NCI-H146 (cell line): ENCODE measurements around the gene LSS.
"Not testable (repeated sequence)": the region's sequence is repeated elsewhere in the genome, so short reads cannot be mapped to it uniquely, and the experiment has no call there.

ENCODE experiments used
- DNase-seq: peaks from one replicate; lab custom pipeline; 2025; lab: John Stamatoyannopoulos, UW

LSS gene

GRCh38 chr21:46152927-46153246, 75.7 kb downstream of the LSS start:
- no peak for DNase-seq

GRCh38 chr21:46151989-46152926, 76.3 kb downstream of the LSS start:
- DNase-seq = no peak

- DNase-seq = no peak
Measured at GRCh38 chr21:46151261-46151988, 77.1 kb downstream of the LSS start.

DNA sequence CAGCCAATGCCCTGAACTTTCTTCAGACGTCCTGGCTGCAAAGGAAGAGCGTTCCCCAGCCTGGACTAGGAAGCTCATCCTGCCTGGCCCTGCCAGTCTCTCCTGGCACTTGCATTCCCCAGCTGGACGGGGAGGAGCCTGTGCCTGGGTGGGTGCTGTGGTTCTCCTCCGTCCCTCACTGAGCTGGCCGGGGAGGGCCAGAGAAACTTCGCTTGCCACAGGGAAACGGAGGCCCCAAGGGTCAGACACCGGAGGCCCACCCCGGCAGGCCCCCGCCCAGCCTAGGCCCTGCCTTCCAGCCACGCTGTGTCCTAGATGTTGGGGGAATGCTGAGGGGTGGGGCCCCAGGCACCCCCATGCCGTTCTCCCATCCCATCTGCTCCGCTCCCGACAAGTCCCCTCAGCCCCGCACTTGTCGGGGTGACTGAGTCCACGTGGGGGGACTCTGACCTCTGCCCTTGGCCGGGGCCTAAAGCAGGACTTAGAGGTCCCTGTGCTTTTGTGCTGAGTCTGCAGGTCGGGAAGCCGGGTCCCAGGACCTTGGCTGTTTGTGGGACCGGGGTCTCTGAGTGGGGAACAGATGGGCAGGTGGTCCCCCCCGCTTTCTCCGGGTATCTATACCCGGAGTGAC, 78.0 kb downstream of the LSS start:
- DNase-seq = no peak

DNA sequence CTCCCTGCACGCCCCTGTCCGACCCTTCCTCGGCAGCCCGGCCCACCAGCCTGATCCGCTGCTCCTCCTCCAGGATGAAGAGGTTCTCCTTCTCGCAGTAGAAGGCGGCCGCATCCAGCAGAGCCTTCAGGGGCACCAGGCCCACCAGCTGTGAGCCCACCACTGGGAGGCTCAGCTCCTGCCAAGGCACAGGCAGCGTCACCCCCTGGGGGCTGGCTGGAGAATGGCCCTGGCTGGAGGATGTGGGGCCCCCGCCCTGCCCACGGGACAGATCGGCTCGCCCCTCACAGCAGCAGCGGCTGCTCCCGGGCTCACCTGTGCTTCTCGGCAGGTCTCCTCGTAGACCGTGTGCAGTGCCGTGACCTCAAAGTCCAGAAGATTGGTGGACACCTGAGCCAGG, 78.5 kb downstream of the LSS start:
- no peak for DNase-seq

GRCh38 chr21:46149205-46149901, 79.2 kb downstream of the LSS start:
- DNase-seq = no peak

DNA sequence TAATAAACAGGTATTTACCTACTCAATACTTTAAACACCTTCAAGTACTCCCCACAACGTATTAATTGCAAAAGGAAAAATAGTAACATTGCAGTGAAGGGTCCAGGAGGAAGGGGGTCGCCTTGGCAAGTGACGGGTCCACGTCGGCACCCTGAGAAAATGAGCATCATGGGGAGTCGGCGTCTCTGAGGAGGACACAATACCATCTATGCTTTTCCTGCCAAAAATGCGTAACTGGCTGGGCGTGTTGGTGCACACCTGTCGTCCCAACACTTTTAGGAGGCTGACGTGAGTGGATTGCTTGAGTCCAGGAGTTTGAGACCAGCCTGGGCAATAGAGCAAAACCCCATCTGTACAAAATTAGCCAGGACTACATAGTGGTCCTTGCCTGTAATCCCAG, 80.5 kb downstream of the LSS start:
- DNase-seq = no peak

DNA sequence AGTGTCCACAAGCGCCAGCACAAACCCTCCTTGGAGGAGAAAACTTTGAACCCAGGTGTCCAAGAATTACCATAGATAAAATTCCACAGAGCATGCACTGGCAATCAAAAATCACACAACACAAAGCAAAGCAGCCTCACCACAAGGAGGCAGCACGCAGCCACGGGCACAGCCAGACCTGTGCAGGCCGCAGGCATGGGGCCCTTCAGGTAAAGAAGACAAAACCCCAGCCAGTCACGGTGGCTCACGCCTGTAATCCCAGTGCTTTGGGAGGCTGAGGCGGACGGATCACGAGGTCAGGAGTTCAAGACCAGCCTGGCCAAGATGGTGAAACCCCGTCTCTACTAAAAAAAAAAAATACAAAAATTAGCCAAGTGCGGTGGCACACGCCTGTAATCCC, 81.1 kb downstream of the LSS start:
- DNase-seq = peak; percentile 52

DNA sequence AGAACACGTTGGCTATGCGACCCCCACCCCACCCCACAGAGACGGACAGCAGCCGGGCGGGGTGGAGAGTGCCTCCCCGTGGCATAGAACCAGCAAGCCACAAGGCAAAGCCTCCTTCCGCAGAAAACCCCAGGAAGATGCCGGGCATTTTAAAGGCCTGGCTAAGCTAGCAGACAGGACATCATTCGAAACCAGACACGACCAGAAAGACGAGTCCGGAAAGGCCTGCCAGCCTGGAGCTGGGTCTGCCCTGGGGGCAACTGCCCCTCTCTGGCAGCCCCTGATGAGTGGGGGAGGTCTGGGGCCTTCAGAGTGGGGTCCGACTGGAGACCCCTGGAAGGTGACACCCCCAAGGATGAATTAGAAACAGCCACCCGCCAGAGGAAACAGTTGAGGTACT, 81.7 kb downstream of the LSS start:
- no peak for DNase-seq

DNA sequence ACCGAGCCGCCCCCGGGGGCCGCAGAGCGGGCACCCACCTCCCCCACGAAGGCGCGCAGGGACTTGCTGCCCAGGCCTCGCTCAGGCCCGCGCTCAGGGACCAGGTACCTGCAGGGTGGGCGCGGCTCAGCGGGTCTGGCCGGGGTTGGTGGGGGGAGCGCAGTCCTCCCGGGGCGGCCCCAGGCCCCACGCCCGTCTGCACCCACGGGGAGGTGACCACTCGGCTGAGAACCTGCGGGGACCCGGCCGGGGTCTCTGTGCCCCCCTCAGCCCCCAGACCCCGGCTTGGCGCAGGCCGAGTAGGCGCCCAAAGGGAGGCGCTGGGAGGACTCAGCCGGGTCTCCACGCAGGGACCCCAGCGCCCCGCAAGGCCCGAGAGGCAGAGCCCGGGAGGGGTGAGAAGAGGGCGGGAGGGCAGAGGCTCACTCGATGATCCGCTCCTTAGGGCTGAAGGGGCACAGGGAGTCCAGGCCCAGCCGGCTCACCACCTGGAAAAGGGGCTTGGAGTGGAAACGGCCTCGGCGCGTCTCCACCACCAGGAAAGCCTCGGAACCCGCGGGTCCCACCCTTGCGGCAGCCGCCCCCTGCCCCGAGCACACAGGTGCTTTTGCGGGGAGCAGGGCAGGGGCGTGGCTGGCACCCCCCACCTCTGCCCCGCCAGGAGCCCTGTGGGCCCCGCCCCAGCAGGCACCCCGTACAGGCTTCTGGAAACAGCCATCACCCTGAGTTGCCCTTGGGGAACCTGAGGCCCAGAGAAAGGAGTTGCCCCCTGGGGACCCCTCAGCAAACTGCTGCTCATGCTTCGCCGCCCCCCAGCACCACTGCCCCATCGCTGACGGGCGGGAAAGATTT, 82.5 kb downstream of the LSS start:
- no peak for DNase-seq

GRCh38 chr21:46145159-46145839, 83.3 kb downstream of the LSS start:
- DNase-seq = no peak

- DNase-seq = no peak
Measured at GRCh38 chr21:46144464-46145070, 84.0 kb downstream of the LSS start.

GRCh38 chr21:46142582-46143473, 85.7 kb downstream of the LSS start:
- DNase-seq = no peak

DNA sequence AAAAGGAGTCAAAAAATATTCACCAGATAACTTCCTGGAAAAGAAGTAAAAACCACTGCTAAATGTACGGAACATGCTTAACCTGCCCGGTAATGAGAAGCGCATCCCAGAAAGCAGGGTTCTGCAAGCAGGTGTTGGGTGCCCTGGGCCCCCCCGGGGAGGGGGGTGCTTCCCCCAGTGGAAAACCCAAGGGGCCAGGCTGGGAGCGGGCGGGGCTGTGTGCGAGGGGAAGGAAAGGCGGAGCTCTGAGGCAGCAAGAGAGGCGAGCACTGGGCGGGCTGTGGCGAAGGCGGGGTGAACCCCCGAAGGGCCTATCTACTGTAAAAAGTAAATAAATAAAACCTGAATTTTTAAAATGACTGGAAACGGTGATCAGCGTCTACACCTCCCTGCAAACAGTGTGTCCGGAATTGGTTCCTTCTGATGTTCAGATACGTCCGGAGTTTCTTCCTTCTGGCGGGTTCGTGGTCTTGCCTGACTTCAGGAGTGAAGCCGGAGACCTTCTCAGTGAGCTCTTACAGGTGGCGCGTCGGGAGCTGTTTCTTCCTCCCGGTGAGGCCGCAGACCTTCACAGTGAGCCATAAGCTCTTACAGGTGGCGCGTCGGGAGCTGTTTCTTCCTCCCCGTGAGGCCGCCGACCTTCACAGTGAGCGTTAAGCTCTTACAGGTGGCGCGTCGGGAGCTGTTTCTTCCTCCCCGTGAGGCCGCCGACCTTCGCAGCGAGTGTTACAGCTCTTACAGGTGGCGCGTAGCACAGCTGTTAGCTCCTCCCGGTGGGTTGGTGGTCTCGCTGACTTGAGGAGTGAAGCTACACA, 86.6 kb downstream of the LSS start:
- no peak for DNase-seq

DNA sequence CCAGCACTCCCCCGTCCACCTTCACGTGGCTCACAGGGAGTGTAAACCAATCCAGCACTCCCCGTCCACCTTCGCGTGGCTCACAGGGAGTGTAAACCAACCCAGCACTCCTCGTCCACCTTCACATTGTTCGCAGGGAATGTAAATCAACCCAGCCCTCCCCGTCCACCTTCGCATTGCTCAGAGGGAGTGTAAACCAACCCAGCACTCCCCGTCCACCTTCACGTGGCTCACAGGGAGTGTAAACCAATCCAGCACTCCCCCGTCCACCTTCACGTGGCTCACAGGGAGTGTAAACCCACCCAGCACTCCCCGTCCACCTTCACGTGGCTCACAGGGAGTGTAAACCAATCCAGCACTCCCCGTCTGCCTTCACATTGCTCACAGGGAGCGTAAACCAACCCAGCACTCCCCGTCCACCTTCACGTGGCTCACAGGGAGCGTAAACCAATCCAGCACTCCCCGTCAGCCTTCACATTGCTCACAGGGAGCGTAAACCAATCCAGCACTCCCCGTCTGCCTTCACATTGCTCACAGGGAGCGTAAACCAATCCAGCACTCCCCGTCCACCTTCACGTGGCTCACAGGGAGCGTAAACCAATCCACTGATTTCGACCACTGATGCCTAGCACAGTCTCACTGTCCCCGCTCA, 88.1 kb downstream of the LSS start:
- not testable (repeated sequence) for DNase-seq

DNA sequence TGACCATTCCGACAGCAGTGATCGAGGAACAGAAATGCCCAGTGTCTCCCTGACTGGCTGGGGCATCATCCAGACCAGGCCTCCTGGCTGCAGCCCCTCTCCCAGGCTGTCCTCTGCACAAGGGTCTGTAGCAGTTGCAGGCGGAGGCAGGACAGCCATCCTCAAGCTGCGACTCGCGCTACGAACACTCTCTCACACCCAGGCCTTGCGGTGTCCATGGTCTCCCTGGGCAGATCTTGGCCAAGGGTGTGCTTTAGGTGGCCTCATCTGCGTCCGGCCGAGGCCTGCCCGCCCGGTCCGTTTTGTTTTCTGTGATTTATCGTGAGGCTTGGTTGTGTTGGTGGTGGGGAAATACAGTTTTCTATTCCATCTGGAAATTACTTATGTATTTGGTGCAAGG, 88.9 kb downstream of the LSS start:
- DNase-seq = no peak

DNA sequence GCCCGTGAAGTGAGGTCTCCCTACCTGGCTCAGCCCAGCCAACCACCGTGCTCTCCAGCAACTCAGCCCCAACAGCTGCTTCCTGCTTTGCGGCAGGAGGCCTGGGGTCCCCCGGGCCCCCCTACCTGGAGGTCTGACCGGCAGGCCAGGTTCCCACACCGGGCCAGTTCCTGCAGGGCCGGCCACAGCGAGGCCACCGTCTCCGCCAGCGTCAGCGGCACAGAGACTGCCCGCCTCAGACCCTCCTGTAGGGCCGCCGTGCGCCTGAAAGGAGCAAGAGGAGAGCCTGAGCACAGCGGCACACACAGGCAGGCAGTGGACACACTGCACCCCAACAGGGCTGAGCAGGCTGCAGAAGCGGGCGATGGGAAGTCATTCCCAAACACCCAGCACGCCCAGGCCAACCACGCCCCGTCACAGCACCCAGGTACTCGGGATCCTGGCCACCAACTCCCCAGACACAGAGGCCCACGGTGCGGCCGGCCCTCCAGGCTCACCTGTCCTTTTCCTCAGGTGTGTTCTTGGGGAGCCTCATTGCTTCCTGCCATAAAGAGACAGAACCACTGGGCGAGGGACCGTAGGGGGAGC, 90.1 kb downstream of the LSS start:
- no peak for DNase-seq
